ENCODE results near the gene TGFBR3L. TPM values are rescaled to one million over a fixed set of nuclear protein-coding genes. Genes with fewer than 3 reads are reported as not detected.

Gene TGFBR3L
- total and polyA plus RNA-seq, 2 of the 13 experiments (the other 11 are each of a cell fraction or from before 2014, with no cell fraction given), result 0.20 to 1.0 TPM

- peak; percentile 31; the same call in 1 of the 2 replicates for TF ChIP-seq PRMT3 (CRISPR knock-in tag; IDR thresholded peaks at IDR 0.05; ENCODE audit: borderline replicate concordance, low read depth)
- TF ChIP-seq MED1 (CRISPR knock-in tag; IDR thresholded peaks at IDR 0.05), result peak; percentile 80
- no peak for TF ChIP-seq AHDC1 (CRISPR knock-in tag; IDR thresholded peaks at IDR 0.05; ENCODE audit: borderline replicate concordance)
- peak; percentile 86 for TF ChIP-seq SAFB2 (CRISPR knock-in tag; IDR thresholded peaks at IDR 0.05; ENCODE audit: borderline replicate concordance, low read depth)
- TF ChIP-seq, protein P1, sequence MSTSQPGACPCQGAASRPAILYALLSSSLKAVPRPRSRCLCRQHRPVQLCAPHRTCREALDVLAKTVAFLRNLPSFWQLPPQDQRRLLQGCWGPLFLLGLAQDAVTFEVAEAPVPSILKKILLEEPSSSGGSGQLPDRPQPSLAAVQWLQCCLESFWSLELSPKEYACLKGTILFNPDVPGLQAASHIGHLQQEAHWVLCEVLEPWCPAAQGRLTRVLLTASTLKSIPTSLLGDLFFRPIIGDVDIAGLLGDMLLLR (CRISPR knock-in tag; IDR thresholded peaks at IDR 0.05), result no peak; the same call in 1 of the 2 replicates
- TF ChIP-seq ZNF562 (CRISPR knock-in tag; IDR thresholded peaks at IDR 0.05; ENCODE audit: borderline replicate concordance), result no peak
- TF ChIP-seq ZBTB46 (CRISPR knock-in tag; IDR thresholded peaks at IDR 0.05; ENCODE audit: borderline replicate concordance), result peak; percentile 57; the same call in 1 of the 2 replicates
- TF ChIP-seq SALL2 (CRISPR knock-in tag; IDR thresholded peaks at IDR 0.05), result peak; percentile 32; the same call in 1 of the 2 replicates
- peak; percentile 74; the same call in 1 of the 2 replicates for TF ChIP-seq CSRNP1 (CRISPR knock-in tag; IDR thresholded peaks at IDR 0.05)
- TF ChIP-seq KMT2A (CRISPR knock-in tag; IDR thresholded peaks at IDR 0.05), result peak; percentile 56; the same call in 1 of the 2 replicates
- TF ChIP-seq, protein P2, sequence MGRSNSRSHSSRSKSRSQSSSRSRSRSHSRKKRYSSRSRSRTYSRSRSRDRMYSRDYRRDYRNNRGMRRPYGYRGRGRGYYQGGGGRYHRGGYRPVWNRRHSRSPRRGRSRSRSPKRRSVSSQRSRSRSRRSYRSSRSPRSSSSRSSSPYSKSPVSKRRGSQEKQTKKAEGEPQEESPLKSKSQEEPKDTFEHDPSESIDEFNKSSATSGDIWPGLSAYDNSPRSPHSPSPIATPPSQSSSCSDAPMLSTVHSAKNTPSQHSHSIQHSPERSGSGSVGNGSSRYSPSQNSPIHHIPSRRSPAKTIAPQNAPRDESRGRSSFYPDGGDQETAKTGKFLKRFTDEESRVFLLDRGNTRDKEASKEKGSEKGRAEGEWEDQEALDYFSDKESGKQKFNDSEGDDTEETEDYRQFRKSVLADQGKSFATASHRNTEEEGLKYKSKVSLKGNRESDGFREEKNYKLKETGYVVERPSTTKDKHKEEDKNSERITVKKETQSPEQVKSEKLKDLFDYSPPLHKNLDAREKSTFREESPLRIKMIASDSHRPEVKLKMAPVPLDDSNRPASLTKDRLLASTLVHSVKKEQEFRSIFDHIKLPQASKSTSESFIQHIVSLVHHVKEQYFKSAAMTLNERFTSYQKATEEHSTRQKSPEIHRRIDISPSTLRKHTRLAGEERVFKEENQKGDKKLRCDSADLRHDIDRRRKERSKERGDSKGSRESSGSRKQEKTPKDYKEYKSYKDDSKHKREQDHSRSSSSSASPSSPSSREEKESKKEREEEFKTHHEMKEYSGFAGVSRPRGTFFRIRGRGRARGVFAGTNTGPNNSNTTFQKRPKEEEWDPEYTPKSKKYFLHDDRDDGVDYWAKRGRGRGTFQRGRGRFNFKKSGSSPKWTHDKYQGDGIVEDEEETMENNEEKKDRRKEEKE (IDR thresholded peaks at IDR 0.05), result no peak
- TF ChIP-seq IKZF4 (CRISPR knock-in tag; IDR thresholded peaks at IDR 0.05; ENCODE audit: borderline replicate concordance, low read depth, not compliant biosample characterization), result peak; percentile 69
- TF ChIP-seq ZNF891 (CRISPR knock-in tag; IDR thresholded peaks at IDR 0.05), result no peak; the same call in 1 of the 2 replicates
- TF ChIP-seq KAT8 (CRISPR knock-in tag; IDR thresholded peaks at IDR 0.05), result peak; percentile 79
These were observed 11.2 kb upstream of the TGFBR3L start, which contains the start of gene MAP2K7 (continued) for GRCh38 chr19:7903244-7904073.

Measured in HepG2 (cell line).